Tibial nerve (tissue), 3 donors: ENCODE results near the gene CDH11.

Source experiments
- CTCF ChIP-seq, 5 experiments: fragments of 200-600 bp in 3 of 5; fragments of 450-650 bp in 2 of 5; sonication (generic) in 3 of 5; IDR thresholded peaks; one replicate each; pipeline ENCODE4 v1.5.1; 2016 to 2019; ENCODE audit warnings: antibody characterized with exemption in 5 of 5, mild to moderate bottlenecking in 3 of 5, moderate library complexity in 2 of 5
- POLR2A ChIP-seq, 2 donors: fragments of 450-650 bp; IDR thresholded peaks; one replicate each; pipeline ENCODE4 v1.6.1; 2017; ENCODE audit warnings: antibody characterized with exemption in 2 of 2, mild to moderate bottlenecking in 2 of 2, moderate library complexity in 2 of 2

GRCh38 chr16:64973171-64973570 is 148.7 kb downstream of the CDH11 start:
- TF ChIP-seq CTCF (IDR thresholded peaks at IDR 0.05) (no peak), POLR2A (IDR thresholded peaks at IDR 0.05) (no peak)
